SK-N-SH (cell line): ENCODE measurements around the gene ZKSCAN1. TPM values are rescaled to one million over a fixed set of nuclear protein-coding genes. Genes with fewer than 3 reads are reported as not detected.
"Not testable (repeated sequence)": the region's sequence is repeated elsewhere in the genome, so short reads cannot be mapped to it uniquely, and the experiment has no call there.

Source experiments
- CTCF ChIA-PET: fragments of 300-600, 350-600 bp; formaldehyde crosslinking; extraction: SDS; loops from one replicate; lab custom pipeline; 2021; lab: Yijun Ruan, JAX
- POLR2A ChIA-PET: fragments of 350-600 bp; sonication (Branson Sonifier 250); formaldehyde crosslinking; extraction: SDS; loops from one replicate; lab custom pipeline; 2020; ENCODE audit warnings: antibody characterized with exemption, inconsistent platforms; lab: Yijun Ruan, JAX
- DNase-seq: peaks from one replicate; pipeline ENCODE4 v3.0.0; 2012
- H2AFZ ChIP-seq: fragments of 200-600 bp; sonication (generic); 2 replicates; pipeline ENCODE4 v1.8.1; 2016; ENCODE audit warnings: antibody characterized with exemption, mild to moderate bottlenecking, low read depth
- H3F3A ChIP-seq: fragments of 200-600 bp; sonication (generic); replicated peaks from 2 replicates; pipeline ENCODE3; 2016; ENCODE audit warnings: antibody characterized with exemption, mild to moderate bottlenecking; ENCODE audit not compliant: insufficient read depth
- H3K27ac ChIP-seq, 2 experiments: fragments of 200-500 bp in 1 of 2; fragments of 200-600 bp in 1 of 2; sonication (Bioruptor generic) in 1 of 2; sonication (generic), shearing (Covaris generic) in 1 of 2; 2 replicates each; pipeline versions ENCODE4 v1.5.1 to v1.6.1; 2014 to 2016; ENCODE audit warnings: low read depth in 2 of 2, inconsistent platforms in 1 of 2, low read length in 1 of 2, mild to moderate bottlenecking in 1 of 2, mixed read lengths in 1 of 2
- H3K27me3 ChIP-seq: fragments of 200-600 bp; sonication (generic), shearing (Covaris generic); 2 replicates; pipeline ENCODE4 v1.6.1; 2016; ENCODE audit warnings: mixed run types; ENCODE audit not compliant: insufficient read depth
- H3K36me3 ChIP-seq, 2 experiments: fragments of 200-500 bp in 1 of 2; fragments of 200-600 bp in 1 of 2; sonication (Bioruptor generic) in 1 of 2; sonication (generic) in 1 of 2; replicated peaks in 1 of 2; 2 replicates each; pipeline versions ENCODE3 to v1.5.1; 2014 to 2016; ENCODE audit warnings: low read length in 1 of 2, mild to moderate bottlenecking in 1 of 2; ENCODE audit not compliant: insufficient read depth in 2 of 2, control insufficient read depth in 1 of 2
- H3K4me1 ChIP-seq, 2 experiments: fragments of 200-500 bp in 1 of 2; fragments of 200-600 bp in 1 of 2; sonication (Bioruptor generic) in 1 of 2; sonication (generic), shearing (Covaris generic) in 1 of 2; 2 replicates each; pipeline versions ENCODE4 v1.5.1 to v1.6.1; 2014 to 2016; ENCODE audit warnings: low read depth in 1 of 2, low read length in 1 of 2, mixed run types in 1 of 2; ENCODE audit not compliant: insufficient read depth in 2 of 2, control insufficient read depth in 1 of 2
- H3K4me2 ChIP-seq: fragments of 200-600 bp; sonication (generic), shearing (Covaris generic); 2 replicates; pipeline ENCODE4 v1.6.1; 2017; ENCODE audit warnings: mixed run types
- H3K4me3 ChIP-seq, 2 experiments: fragments of 200-500 bp in 1 of 2; fragments of 200-600 bp in 1 of 2; sonication (Bioruptor generic) in 1 of 2; sonication (generic), shearing (Covaris generic) in 1 of 2; 2 replicates each; pipeline versions ENCODE4 v1.5.1 to v1.8.1; 2014 to 2016; ENCODE audit warnings: low read depth in 2 of 2, inconsistent platforms in 1 of 2, low read length in 1 of 2, mild to moderate bottlenecking in 1 of 2, mixed read lengths in 1 of 2, moderate library complexity in 1 of 2
- H3K79me2 ChIP-seq: fragments of 200-600 bp; sonication (generic); 2 replicates; pipeline ENCODE4 v1.8.1; 2017; ENCODE audit warnings: mild to moderate bottlenecking; ENCODE audit not compliant: insufficient read depth
- H3K9ac ChIP-seq: fragments of 200-600 bp; sonication (generic); 2 replicates; pipeline ENCODE4 v1.6.1; 2017; ENCODE audit warnings: mixed run types
- H3K9me2 ChIP-seq: fragments of 200-600 bp; sonication (generic); 2 replicates; pipeline ENCODE4 v1.6.1; 2017; ENCODE audit warnings: mixed run types
- H3K9me3 ChIP-seq: fragments of 200-600 bp; sonication (generic); 2 replicates; pipeline ENCODE4 v1.6.1; 2017; ENCODE audit warnings: mixed run types, mild to moderate bottlenecking, moderate library complexity
- H4K20me1 ChIP-seq: fragments of 200-600 bp; sonication (generic); 2 replicates; pipeline ENCODE4 v1.6.1; 2017; ENCODE audit warnings: mild to moderate bottlenecking, mixed run types; ENCODE audit not compliant: insufficient read depth
- CHD2 ChIP-seq: fragments of 150-350 bp; IDR thresholded peaks from 2 replicates; pipeline ENCODE4 v1.6.1; 2018; ENCODE audit warnings: low read length; ENCODE audit not compliant: partially characterized antibody
- GATA2 ChIP-seq: sonication (generic); formaldehyde crosslinking; IDR thresholded peaks from 2 replicates; pipeline ENCODE4 v1.5.0; 2020; ENCODE audit warnings: mild to moderate bottlenecking, missing genetic modification reagents
- JUND ChIP-seq: IDR thresholded peaks from 2 replicates; pipeline ENCODE4 v1.4.0; 2012
- MEF2A ChIP-seq: IDR thresholded peaks from 2 replicates; pipeline ENCODE4 v1.4.0; 2012; ENCODE audit warnings: low read depth, borderline replicate concordance
- MXI1 ChIP-seq: IDR thresholded peaks from 2 replicates; pipeline ENCODE4 v1.6.1; 2012; ENCODE audit warnings: mild to moderate bottlenecking, low read depth, low read length, improper control_type of control experiment
- NFIC ChIP-seq: IDR thresholded peaks from 2 replicates; pipeline ENCODE4 v1.4.0; 2012; ENCODE audit warnings: borderline replicate concordance
- NRF1 ChIP-seq: IDR thresholded peaks from 2 replicates; pipeline ENCODE4 v1.6.1; 2012; ENCODE audit warnings: low read depth, mild to moderate bottlenecking, low read length
- POLR2AphosphoS5 ChIP-seq: IDR thresholded peaks from 2 replicates; pipeline ENCODE4 v1.6.1; 2012; ENCODE audit warnings: low read depth, low read length
- RFX5 ChIP-seq: IDR thresholded peaks from 2 replicates; pipeline ENCODE4 v1.6.1; 2012; ENCODE audit warnings: mild to moderate bottlenecking, improper control_type of control experiment, low read length
- RXRA ChIP-seq: IDR thresholded peaks from 2 replicates; pipeline ENCODE4 v1.4.0; 2012; ENCODE audit warnings: low read depth, mild to moderate bottlenecking, borderline replicate concordance
- TCF12 ChIP-seq: IDR thresholded peaks from 2 replicates; pipeline ENCODE4 v1.4.0; 2012
- TEAD4 ChIP-seq: IDR thresholded peaks from 2 replicates; pipeline ENCODE4 v1.4.0; 2012; ENCODE audit warnings: mild to moderate bottlenecking, borderline replicate concordance; ENCODE audit not compliant: insufficient read depth
- YY1 ChIP-seq: IDR thresholded peaks from 2 replicates; pipeline ENCODE4 v1.4.0; 2012; ENCODE audit warnings: low read depth, mild to moderate bottlenecking
- WGBS: methylation state at CpG from one replicate; pipeline ENCODE4 v1.1.6; 2017; ENCODE audit warnings: low lambda C conversion rate; 5-methylcytosine and 5-hydroxymethylcytosine counted together
- polyA plus RNA-seq, 3 experiments: library from polyadenylated mRNA; depleted of rRNA; stranded (reverse); fragments of >200 nt; gene quantifications; 2 replicates each; pipeline ENCODE4 v1.2.3, GENCODE V29; 2012
- TF ChIP-seq, protein P1 (sequence below): fragments of 150-350 bp; IDR thresholded peaks from 2 replicates; pipeline ENCODE4 v1.6.1; 2016; ENCODE audit warnings: mild to moderate bottlenecking, low read depth, low read length
- TF ChIP-seq, protein P2 (sequence below): IDR thresholded peaks from 2 replicates; pipeline ENCODE4 v1.6.1; 2012; ENCODE audit warnings: mild to moderate bottlenecking, low read depth, low read length, moderate library complexity
- TF ChIP-seq, protein P3 (sequence below): IDR thresholded peaks from 2 replicates; pipeline ENCODE4; 2012
- TF ChIP-seq, protein P4 (sequence below): fragments of 150-350 bp; IDR thresholded peaks from 2 replicates; pipeline ENCODE4 v1.6.1; 2017; ENCODE audit warnings: antibody characterized with exemption, low read length, low read depth, borderline replicate concordance
- TF ChIP-seq, protein P5 (sequence below): IDR thresholded peaks from 2 replicates; pipeline ENCODE4 v1.4.0; 2012; ENCODE audit warnings: low read depth, borderline replicate concordance
- TF ChIP-seq, protein P6 (sequence below): fragments of 200-600 bp; sonication (generic); IDR thresholded peaks from 2 replicates; pipeline ENCODE4 v1.6.1; 2017; ENCODE audit warnings: antibody characterized with exemption, mild to moderate bottlenecking, moderate library complexity

Gene ZKSCAN1
- polyA plus RNA-seq, 1 of the 3 experiments (the other 2 are of a cell fraction), result 21.1 TPM

DNA sequence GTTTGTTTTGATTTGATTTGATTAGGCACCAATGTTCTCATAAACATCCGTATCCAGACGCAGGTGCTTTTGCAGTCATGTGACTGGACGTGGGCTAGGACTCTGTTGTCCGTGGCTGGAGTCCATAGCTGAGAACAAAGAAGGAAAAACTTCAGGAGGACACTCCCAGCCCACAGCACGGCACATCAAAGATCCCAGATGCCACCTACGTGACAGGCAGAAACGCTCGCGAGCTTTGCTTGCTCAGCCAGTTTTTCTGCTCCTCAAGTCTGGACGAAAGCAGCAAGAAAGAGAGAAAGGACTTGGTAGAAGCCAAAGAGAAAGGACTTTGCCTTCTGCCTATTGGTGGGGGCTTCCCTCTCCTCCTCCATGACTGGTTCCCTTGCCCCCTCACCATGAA, 6.9 kb upstream of the ZKSCAN1 start:
- Histone ChIP-seq H3K79me2 (no peaks in the 10 kb centered on the region), H3K27me3 (no peaks in the 10 kb centered on the region), H3K4me1 (no peaks in the 10 kb centered on the region; a peak in 1 of 4 replicates), H3K36me3 (no peaks in the 10 kb centered on the region), H3K4me3 (no peak overlapping the region), H2AFZ (no peak overlapping the region), H4K20me1 (no peaks in the 10 kb centered on the region), H3K4me2 (no peak overlapping the region), H3K27ac (no peak overlapping the region), H3K9me3 (no peaks in the 10 kb centered on the region), H3K9me2 (no peaks in the 10 kb centered on the region), H3F3A (no peaks in the 10 kb centered on the region), H3K9ac (no peak overlapping the region)
- ChIA-PET CTCF (interaction anchor here (1.3 kb wide), 3 partner anchors 11 to 16 kb away, joined by 4 to 11 read pairs (median 5); no protein-coding TSS in a partner anchor), POLR2A (no interaction called here)
- TF ChIP-seq, protein P1, sequence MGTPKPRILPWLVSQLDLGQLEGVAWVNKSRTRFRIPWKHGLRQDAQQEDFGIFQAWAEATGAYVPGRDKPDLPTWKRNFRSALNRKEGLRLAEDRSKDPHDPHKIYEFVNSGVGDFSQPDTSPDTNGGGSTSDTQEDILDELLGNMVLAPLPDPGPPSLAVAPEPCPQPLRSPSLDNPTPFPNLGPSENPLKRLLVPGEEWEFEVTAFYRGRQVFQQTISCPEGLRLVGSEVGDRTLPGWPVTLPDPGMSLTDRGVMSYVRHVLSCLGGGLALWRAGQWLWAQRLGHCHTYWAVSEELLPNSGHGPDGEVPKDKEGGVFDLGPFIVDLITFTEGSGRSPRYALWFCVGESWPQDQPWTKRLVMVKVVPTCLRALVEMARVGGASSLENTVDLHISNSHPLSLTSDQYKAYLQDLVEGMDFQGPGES, result no peak
- no peak for TF ChIP-seq TEAD4
- no peak for TF ChIP-seq POLR2AphosphoS5
- no peak for TF ChIP-seq GATA2
- TF ChIP-seq NRF1, result no peak
- TF ChIP-seq, protein P2, sequence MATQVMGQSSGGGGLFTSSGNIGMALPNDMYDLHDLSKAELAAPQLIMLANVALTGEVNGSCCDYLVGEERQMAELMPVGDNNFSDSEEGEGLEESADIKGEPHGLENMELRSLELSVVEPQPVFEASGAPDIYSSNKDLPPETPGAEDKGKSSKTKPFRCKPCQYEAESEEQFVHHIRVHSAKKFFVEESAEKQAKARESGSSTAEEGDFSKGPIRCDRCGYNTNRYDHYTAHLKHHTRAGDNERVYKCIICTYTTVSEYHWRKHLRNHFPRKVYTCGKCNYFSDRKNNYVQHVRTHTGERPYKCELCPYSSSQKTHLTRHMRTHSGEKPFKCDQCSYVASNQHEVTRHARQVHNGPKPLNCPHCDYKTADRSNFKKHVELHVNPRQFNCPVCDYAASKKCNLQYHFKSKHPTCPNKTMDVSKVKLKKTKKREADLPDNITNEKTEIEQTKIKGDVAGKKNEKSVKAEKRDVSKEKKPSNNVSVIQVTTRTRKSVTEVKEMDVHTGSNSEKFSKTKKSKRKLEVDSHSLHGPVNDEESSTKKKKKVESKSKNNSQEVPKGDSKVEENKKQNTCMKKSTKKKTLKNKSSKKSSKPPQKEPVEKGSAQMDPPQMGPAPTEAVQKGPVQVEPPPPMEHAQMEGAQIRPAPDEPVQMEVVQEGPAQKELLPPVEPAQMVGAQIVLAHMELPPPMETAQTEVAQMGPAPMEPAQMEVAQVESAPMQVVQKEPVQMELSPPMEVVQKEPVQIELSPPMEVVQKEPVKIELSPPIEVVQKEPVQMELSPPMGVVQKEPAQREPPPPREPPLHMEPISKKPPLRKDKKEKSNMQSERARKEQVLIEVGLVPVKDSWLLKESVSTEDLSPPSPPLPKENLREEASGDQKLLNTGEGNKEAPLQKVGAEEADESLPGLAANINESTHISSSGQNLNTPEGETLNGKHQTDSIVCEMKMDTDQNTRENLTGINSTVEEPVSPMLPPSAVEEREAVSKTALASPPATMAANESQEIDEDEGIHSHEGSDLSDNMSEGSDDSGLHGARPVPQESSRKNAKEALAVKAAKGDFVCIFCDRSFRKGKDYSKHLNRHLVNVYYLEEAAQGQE, result no peak
- TF ChIP-seq, protein P3, sequence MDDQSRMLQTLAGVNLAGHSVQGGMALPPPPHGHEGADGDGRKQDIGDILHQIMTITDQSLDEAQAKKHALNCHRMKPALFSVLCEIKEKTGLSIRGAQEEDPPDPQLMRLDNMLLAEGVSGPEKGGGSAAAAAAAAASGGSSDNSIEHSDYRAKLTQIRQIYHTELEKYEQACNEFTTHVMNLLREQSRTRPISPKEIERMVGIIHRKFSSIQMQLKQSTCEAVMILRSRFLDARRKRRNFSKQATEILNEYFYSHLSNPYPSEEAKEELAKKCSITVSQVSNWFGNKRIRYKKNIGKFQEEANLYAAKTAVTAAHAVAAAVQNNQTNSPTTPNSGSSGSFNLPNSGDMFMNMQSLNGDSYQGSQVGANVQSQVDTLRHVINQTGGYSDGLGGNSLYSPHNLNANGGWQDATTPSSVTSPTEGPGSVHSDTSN, result no peak
- no peak for TF ChIP-seq JUND
- no peak for TF ChIP-seq RXRA
- no peak for TF ChIP-seq YY1
- TF ChIP-seq, protein P4, sequence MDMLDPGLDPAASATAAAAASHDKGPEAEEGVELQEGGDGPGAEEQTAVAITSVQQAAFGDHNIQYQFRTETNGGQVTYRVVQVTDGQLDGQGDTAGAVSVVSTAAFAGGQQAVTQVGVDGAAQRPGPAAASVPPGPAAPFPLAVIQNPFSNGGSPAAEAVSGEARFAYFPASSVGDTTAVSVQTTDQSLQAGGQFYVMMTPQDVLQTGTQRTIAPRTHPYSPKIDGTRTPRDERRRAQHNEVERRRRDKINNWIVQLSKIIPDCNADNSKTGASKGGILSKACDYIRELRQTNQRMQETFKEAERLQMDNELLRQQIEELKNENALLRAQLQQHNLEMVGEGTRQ, result no peak
- no peak for TF ChIP-seq NFIC
- TF ChIP-seq TCF12, result no peak
- TF ChIP-seq RFX5, result no peak
- TF ChIP-seq, protein P5, sequence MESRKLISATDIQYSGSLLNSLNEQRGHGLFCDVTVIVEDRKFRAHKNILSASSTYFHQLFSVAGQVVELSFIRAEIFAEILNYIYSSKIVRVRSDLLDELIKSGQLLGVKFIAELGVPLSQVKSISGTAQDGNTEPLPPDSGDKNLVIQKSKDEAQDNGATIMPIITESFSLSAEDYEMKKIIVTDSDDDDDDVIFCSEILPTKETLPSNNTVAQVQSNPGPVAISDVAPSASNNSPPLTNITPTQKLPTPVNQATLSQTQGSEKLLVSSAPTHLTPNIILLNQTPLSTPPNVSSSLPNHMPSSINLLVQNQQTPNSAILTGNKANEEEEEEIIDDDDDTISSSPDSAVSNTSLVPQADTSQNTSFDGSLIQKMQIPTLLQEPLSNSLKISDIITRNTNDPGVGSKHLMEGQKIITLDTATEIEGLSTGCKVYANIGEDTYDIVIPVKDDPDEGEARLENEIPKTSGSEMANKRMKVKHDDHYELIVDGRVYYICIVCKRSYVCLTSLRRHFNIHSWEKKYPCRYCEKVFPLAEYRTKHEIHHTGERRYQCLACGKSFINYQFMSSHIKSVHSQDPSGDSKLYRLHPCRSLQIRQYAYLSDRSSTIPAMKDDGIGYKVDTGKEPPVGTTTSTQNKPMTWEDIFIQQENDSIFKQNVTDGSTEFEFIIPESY, result no peak
- TF ChIP-seq MXI1, result no peak
- TF ChIP-seq, protein P6, sequence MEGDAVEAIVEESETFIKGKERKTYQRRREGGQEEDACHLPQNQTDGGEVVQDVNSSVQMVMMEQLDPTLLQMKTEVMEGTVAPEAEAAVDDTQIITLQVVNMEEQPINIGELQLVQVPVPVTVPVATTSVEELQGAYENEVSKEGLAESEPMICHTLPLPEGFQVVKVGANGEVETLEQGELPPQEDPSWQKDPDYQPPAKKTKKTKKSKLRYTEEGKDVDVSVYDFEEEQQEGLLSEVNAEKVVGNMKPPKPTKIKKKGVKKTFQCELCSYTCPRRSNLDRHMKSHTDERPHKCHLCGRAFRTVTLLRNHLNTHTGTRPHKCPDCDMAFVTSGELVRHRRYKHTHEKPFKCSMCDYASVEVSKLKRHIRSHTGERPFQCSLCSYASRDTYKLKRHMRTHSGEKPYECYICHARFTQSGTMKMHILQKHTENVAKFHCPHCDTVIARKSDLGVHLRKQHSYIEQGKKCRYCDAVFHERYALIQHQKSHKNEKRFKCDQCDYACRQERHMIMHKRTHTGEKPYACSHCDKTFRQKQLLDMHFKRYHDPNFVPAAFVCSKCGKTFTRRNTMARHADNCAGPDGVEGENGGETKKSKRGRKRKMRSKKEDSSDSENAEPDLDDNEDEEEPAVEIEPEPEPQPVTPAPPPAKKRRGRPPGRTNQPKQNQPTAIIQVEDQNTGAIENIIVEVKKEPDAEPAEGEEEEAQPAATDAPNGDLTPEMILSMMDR, result no peak
- no peak for TF ChIP-seq MEF2A
- TF ChIP-seq CHD2, result no peak
- DNase-seq, result no peak
- WGBS, result 63% methylated on average over 10 of the region's 10 CpGs

DNA sequence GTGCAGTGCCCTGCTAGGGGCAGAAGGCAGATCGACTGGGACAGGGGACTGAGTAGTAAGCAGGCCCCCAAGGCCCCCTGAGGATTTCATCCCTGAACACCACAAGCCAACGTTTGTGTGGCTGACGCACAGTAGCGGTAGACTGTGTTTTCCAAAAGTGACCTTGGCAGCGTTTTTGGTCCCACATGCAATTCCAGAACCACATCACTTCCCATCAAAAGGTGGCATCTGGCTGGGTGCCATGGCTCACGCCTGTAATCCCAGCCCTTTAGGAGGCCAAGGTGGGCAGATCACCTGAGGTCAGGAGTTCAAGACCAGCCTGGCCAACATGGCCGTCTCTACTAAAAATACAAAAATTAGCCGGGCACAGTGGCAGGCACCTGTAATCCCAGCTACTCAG, 5.4 kb upstream of the ZKSCAN1 start:
- not testable (repeated sequence) for H3K4me2 ChIP-seq, H3K27ac ChIP-seq, H4K20me1 ChIP-seq, H3K27me3 ChIP-seq, H3K4me1 ChIP-seq, H3K79me2 ChIP-seq, H2AFZ ChIP-seq, H3K36me3 ChIP-seq, H3F3A ChIP-seq, H3K4me3 ChIP-seq, H3K9ac ChIP-seq, H3K9me3 ChIP-seq, H3K9me2 ChIP-seq, DNase-seq
- POLR2A ChIA-PET, result interaction anchor here (0.6 kb wide), 1 partner anchor 169 kb away, joined by 4 read pairs; no protein-coding TSS in a partner anchor
- 63% methylated on average over 8 of the region's 8 CpGs for WGBS
- CTCF ChIA-PET, result interaction anchor here (0.6 to 1.0 kb wide), 2 partner anchors 17 to 44 kb away, joined by 3 to 4 read pairs; no protein-coding TSS in a partner anchor
